Spleen (tissue), 11 donors: ENCODE data around the gene NLGN2. TPM values are rescaled to one million over a fixed set of nuclear protein-coding genes. Genes with fewer than 3 reads are reported as not detected.

Experiments used
- DNase-seq: peaks from one replicate; pipeline ENCODE4 v3.0.0-alpha.2; 2020
- H3K27ac ChIP-seq, 8 donors: fragments of 200-600 bp; sonication (generic) in 7 of 8; 1 replicate in 4 of 8; 2 replicates in 4 of 8; pipeline versions ENCODE4 v1.5.0 to v1.8.0; 2016 to 2021; ENCODE audit warnings: inconsistent platforms in 4 of 8, mild to moderate bottlenecking in 4 of 8, moderate library complexity in 1 of 8
- H3K27me3 ChIP-seq, 7 donors: fragments of 200-600 bp; sonication (generic) in 6 of 7; replicated peaks in 1 of 7; 1 replicate in 4 of 7; 2 replicates in 3 of 7; pipeline versions ENCODE4 v1.5.0 to v1.8.0; 2016 to 2021; ENCODE audit warnings: inconsistent platforms in 3 of 7, mild to moderate bottlenecking in 1 of 7
- H3K36me3 ChIP-seq, 6 donors: fragments of 200-600 bp; sonication (generic) in 5 of 6; 1 replicate in 4 of 6; 2 replicates in 2 of 6; pipeline versions ENCODE4 v1.5.0 to v1.8.0; 2016 to 2021; ENCODE audit warnings: inconsistent platforms in 2 of 6
- H3K4me1 ChIP-seq, 6 donors: fragments of 200-600 bp; sonication (generic) in 5 of 6; 1 replicate in 3 of 6; 2 replicates in 3 of 6; pipeline versions ENCODE4 v1.5.0 to v1.8.0; 2016 to 2021; ENCODE audit warnings: inconsistent platforms in 3 of 6
- H3K4me3 ChIP-seq, 8 donors: fragments of 200-600 bp; sonication (generic) in 7 of 8; 1 replicate in 4 of 8; 2 replicates in 4 of 8; pipeline versions ENCODE4 v1.5.0 to v1.8.0; 2016 to 2021; ENCODE audit warnings: inconsistent platforms in 4 of 8, mild to moderate bottlenecking in 4 of 8, moderate library complexity in 2 of 8
- H3K9me3 ChIP-seq, 8 donors: fragments of 200-600 bp; sonication (generic) in 7 of 8; 1 replicate in 4 of 8; 2 replicates in 4 of 8; pipeline versions ENCODE4 v1.5.0 to v1.8.0; 2016 to 2021; ENCODE audit warnings: inconsistent platforms in 4 of 8
- POLR2A ChIP-seq, 3 donors: fragments of 450-650 bp; IDR thresholded peaks; one replicate each; pipeline ENCODE4 v1.5.1; 2017; ENCODE audit warnings: antibody characterized with exemption in 3 of 3, mild to moderate bottlenecking in 1 of 3
- POLR2AphosphoS5 ChIP-seq, 3 donors: sonication (generic); formaldehyde crosslinking; IDR thresholded peaks; one replicate each; pipeline ENCODE4 v1.5.1; 2017; ENCODE audit warnings: antibody characterized with exemption in 3 of 3
- WGBS, 5 donors: extraction: QIAGEN DNeasy Blood & Tissue Kit in 3 of 5; methylation state at CpG; one replicate each; pipeline versions ENCODE4 v1.1.5 to v1.1.7; 2013 to 2018; 5-methylcytosine and 5-hydroxymethylcytosine counted together
- intact Hi-C: fragments of 100-400 bp; cut with DNase I; formaldehyde crosslinking; loops from one replicate; pipeline ENCODE4 v1.15.0; 2023; ENCODE audit warnings: low total_unique reads
- polyA plus RNA-seq, 3 donors: library from polyadenylated mRNA; stranded (reverse); fragments of 200-250 nt; gene quantifications; one replicate each; pipeline ENCODE4 v1.2.1, GENCODE V29; 2013
- total RNA-seq, 7 donors: library from RNA; depleted of rRNA in 3 of 7; stranded (reverse); fragments of >200 nt in 3 of 7; fragmentation: NEBNext Ultra II Directional in 4 of 7; extraction: Animal tissue kit (Norgen Biotek cat#: 25700) in 4 of 7; gene quantifications; one replicate each; pipeline versions ENCODE4 v1.1.0 to v1.2.1, GENCODE V29; 2016 to 2021
- TF ChIP-seq, protein P1 (sequence below), 11 experiments: fragments of 200-600 bp in 7 of 11; fragments of 450-650 bp in 4 of 11; sonication (generic) in 4 of 11; IDR thresholded peaks in 8 of 11; conservative IDR thresholded peaks in 3 of 11; 1 replicate in 7 of 11; 2 replicates in 4 of 11; pipeline versions ENCODE4 v1.4.0 to v1.8.0; 2016 to 2021; ENCODE audit warnings: antibody characterized with exemption in 11 of 11, inconsistent platforms in 4 of 11, mild to moderate bottlenecking in 1 of 11
- donor health status: healthy with polysubstance abuse.
- donor health status: DM: no; HTN: no; CAD: no; lungs with moderate emphysema.
- donor health status: DM: no; HTN: no; CAD: no.
- donor health status: Bipolar disorder and iron deficiency.
- donor health status: healthy.
- donor health status: DM: no; HTN: no; CAD: no.
- donor health status: DM: yes; HTN: yes; CAD: no.

The NLGN2 gene
- total and polyA plus RNA-seq, 10 donors = 2.2 to 23.0 (median 11.4) TPM

DNA sequence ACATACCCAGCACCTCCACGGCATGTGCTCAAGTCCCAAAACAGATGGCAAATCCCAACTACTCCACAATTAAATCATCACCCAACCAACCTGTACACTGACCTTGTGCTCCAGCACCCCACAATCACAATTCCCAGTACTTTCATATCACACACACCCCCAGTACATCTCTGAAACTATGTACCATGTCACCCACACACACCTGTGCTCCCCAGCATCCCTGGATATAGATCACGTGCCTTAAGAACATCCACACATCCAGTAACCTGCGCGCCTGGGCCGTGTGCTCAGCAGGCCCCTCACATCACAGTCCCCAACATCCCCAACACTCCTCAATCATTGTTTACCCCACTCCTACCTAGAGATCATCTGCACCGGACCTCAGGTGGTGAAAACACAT, 2.1 kb downstream of the NLGN2 start:
- TF ChIP-seq POLR2A (IDR thresholded peaks at IDR 0.05) (no peak), POLR2AphosphoS5 (IDR thresholded peaks at IDR 0.05) (no peak)
- peaks cover 0 to 27% (median 7%) of the 10 kb centered on the region in 7 donors for H3K27me3 ChIP-seq
- no peaks in the 10 kb centered on the region for H3K9me3 ChIP-seq
- H3K27ac ChIP-seq = no peak overlapping the region
- intact Hi-C loops = no loop called here
- no peak overlapping the region for H3K4me3 ChIP-seq
- WGBS, 5 donors = 87 to 98% (median 93%) methylated on average over 6 of the region's 6 CpGs
- no peak for DNase-seq
- peaks cover 0 to 22% (median 9%) of the 10 kb centered on the region in 6 donors for H3K4me1 ChIP-seq
- no peaks in the 10 kb centered on the region for H3K36me3 ChIP-seq

DNA sequence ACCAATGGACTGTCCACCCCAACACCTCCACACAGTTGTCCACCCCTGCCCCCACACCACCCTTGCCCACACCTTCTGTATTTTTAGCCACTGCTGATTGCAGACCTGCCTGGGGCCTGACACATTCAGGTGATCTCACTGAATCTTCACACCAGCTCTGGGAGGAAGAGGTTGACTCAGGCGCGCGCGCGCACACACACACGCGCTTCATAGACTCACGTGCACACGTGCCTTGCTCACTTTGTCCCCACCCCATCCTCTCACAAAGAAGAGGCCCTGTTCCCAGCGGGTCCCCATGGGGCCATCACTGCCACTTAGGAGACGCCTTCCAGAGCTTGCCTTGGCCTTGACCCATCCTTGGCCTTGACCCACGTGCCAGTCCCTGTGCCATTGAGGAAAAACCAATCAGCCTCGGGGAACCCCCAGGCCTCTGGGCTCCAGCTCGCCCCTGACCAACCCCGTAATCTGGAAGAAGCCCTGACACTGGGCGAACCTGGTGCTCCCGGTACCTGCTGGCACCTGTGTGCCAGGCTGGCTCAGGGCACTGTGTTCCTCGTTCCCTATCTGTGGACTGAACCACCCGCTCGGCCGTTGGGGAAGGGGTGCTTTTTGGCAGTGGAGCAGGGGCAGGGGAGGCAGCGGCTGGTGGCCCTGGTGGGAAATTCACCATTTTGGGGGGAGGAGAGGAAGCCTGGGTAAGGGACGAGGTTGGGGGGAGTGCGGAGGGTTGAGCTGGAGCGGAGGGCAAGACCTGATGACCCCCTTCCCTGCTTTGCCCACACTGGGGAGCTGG, 3.2 kb downstream of the NLGN2 start:
- 86 to 93% (median 90%) methylated on average over 25 of the region's 25 CpGs for WGBS, 5 donors

DNA sequence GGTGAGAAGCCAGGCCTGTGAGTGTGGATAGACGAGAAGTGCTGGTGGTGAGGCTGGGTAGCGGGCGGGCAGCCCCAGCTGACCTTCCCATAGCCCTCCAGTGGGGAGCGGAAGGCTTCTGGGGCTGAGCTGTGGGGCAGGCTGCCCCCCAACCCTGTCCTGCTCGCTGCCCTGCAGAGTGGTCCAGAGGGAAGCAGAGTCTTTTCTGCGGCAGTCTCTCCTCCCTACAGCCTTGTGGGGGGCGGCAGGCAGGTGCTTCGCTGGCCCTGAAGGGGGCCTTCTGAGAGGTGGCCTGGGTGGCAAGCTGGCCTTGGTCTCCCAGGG, 3.7 kb downstream of the NLGN2 start:
- H3K27me3 ChIP-seq = peaks cover 0 to 14% (median 0%) of the 10 kb centered on the region in 7 donors

More for the DNA sequence above, 3.2 kb downstream of the NLGN2 start:
- Histone ChIP-seq H3K4me3 (no peak overlapping the region), H3K4me1 (peaks cover 0 to 11% (median 2%) of the 10 kb centered on the region in 6 donors), H3K36me3 (no peaks in the 10 kb centered on the region), H3K9me3 (no peaks in the 10 kb centered on the region), H3K27ac (no peak overlapping the region), H3K27me3 (peaks cover 0 to 16% (median 0%) of the 10 kb centered on the region in 7 donors)
- intact Hi-C loops = no loop called here
- TF ChIP-seq POLR2A (IDR thresholded peaks at IDR 0.05) = no peak
- TF ChIP-seq POLR2AphosphoS5 (IDR thresholded peaks at IDR 0.05) = no peak
- DNase-seq = no peak

DNA sequence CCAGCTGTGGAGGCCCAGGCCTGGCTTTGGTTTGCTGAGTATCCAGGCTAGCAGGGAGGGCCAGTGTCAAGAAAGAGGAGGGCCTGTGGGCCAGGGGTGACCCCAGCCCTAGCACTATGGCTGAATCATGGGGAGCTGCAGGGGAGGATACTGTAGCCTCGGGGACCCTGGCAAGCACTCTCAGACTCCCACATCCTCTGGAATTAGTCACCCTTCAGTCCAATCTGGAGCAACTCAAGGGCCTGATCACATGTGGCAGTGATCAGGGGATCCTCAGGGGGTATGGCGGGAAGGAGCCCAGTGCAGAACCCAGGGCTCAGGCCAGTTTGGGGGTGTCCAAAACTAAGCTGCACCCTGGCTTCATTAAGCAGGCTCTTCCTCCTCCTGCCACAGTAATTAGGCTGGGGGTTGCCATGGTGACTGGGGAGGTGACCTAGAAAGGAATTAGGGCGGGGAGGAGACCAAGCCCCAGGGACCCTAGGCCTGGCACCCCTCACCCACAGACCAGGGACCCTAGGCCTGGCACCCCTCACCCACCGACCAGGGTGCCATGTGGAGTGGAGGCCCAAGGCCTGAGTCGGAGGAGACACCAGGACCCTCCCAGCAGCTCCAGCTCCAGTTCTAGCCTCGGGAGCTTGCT, 5.8 kb downstream of the NLGN2 start:
- intact Hi-C loops = no loop called here
- Histone ChIP-seq H3K4me3 (no peak overlapping the region), H3K36me3 (peaks cover 0 to 7% (median 0%) of the 10 kb centered on the region in 6 donors), H3K27ac (peak overlapping the region in 5 of 8 donors; percentile 5 to 33 (median 23)), H3K27me3 (peaks cover 0 to 6% (median 0%) of the 10 kb centered on the region in 7 donors), H3K4me1 (peaks cover 0 to under 1% (median 0%) of the 10 kb centered on the region in 6 donors), H3K9me3 (no peaks in the 10 kb centered on the region)
- DNase-seq = no peak
- 56 to 81% (median 75%) methylated on average over 3 to 6 of the region's 6 CpGs for WGBS, 5 donors
- TF ChIP-seq, protein P1, sequence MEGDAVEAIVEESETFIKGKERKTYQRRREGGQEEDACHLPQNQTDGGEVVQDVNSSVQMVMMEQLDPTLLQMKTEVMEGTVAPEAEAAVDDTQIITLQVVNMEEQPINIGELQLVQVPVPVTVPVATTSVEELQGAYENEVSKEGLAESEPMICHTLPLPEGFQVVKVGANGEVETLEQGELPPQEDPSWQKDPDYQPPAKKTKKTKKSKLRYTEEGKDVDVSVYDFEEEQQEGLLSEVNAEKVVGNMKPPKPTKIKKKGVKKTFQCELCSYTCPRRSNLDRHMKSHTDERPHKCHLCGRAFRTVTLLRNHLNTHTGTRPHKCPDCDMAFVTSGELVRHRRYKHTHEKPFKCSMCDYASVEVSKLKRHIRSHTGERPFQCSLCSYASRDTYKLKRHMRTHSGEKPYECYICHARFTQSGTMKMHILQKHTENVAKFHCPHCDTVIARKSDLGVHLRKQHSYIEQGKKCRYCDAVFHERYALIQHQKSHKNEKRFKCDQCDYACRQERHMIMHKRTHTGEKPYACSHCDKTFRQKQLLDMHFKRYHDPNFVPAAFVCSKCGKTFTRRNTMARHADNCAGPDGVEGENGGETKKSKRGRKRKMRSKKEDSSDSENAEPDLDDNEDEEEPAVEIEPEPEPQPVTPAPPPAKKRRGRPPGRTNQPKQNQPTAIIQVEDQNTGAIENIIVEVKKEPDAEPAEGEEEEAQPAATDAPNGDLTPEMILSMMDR (IDR thresholded peaks at IDR 0.05 in 8 of 11, conservative IDR thresholded peaks at IDR 0.05 in 3 of 11) = no peak
- no peak for TF ChIP-seq POLR2AphosphoS5 (IDR thresholded peaks at IDR 0.05)
- TF ChIP-seq POLR2A (IDR thresholded peaks at IDR 0.05) = no peak

More for the DNA sequence above, 3.7 kb downstream of the NLGN2 start:
- no peaks in the 10 kb centered on the region for H3K9me3 ChIP-seq
- intact Hi-C loops = no loop called here
- no peak overlapping the region for H3K27ac ChIP-seq
- no peak for DNase-seq
- H3K4me1 ChIP-seq = peaks cover 0 to 10% (median 0%) of the 10 kb centered on the region in 6 donors
- TF ChIP-seq, protein P1 (IDR thresholded peaks at IDR 0.05 in 8 of 11, conservative IDR thresholded peaks at IDR 0.05 in 3 of 11) = no peak
- TF ChIP-seq POLR2A (IDR thresholded peaks at IDR 0.05) (no peak), POLR2AphosphoS5 (IDR thresholded peaks at IDR 0.05) (no peak)
- WGBS, 5 donors = 89 to 98% (median 94%) methylated on average over 5 to 8 of the region's 8 CpGs
- H3K4me3 ChIP-seq = no peak overlapping the region
- H3K36me3 ChIP-seq = no peaks in the 10 kb centered on the region

DNA sequence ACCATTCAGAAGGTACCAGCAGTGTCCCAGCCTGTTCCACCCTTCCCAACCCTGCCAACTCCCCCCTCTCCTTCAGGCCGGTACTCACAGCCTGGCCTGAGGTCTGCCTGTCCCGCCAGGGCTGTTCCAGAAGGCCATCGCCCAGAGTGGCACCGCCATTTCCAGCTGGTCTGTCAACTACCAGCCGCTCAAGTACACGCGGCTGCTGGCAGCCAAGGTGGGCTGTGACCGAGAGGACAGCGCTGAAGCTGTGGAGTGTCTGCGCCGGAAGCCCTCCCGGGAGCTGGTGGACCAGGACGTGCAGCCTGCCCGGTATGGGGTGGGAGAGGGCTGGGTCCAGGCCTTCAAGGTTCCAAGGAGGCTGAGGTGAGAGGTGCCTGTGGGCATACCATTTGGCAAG, 7.2 kb downstream of the NLGN2 start:
- TF ChIP-seq POLR2AphosphoS5 (IDR thresholded peaks at IDR 0.05) = no peak
- TF ChIP-seq POLR2A (IDR thresholded peaks at IDR 0.05) = no peak
- TF ChIP-seq, protein P1 (IDR thresholded peaks at IDR 0.05 in 8 of 11, conservative IDR thresholded peaks at IDR 0.05 in 3 of 11) = no peak
- DNase-seq = no peak
- 85 to 97% (median 87%) methylated on average over 7 to 14 of the region's 14 CpGs for WGBS, 5 donors

More for the DNA sequence above, 7.2 kb downstream of the NLGN2 start:
- no peak overlapping the region for H3K27ac ChIP-seq
- no peak overlapping the region for H3K4me3 ChIP-seq
- intact Hi-C loops = no loop called here
- no peaks in the 10 kb centered on the region for H3K27me3 ChIP-seq
- peaks cover 0 to 7% (median 0%) of the 10 kb centered on the region in 6 donors for H3K36me3 ChIP-seq
- no peaks in the 10 kb centered on the region for H3K9me3 ChIP-seq
- H3K4me1 ChIP-seq = no peaks in the 10 kb centered on the region
